Adrenal gland (tissue), 12 donors: ENCODE data around the gene ROS1. TPM values are rescaled to one million over a fixed set of nuclear protein-coding genes. Genes with fewer than 3 reads are reported as not detected.

ENCODE experiments used
- DNase-seq, 7 donors: peaks; one replicate each; pipeline ENCODE4 v3.0.0-alpha.2; 2019 to 2020
- H3K27ac ChIP-seq, 5 donors: fragments of 200-600 bp; sonication (generic) in 4 of 5; 1 replicate in 3 of 5; 2 replicates in 2 of 5; pipeline versions ENCODE4 v1.5.1 to v1.8.0; 2016 to 2020; ENCODE audit warnings: mild to moderate bottlenecking in 1 of 5
- H3K27me3 ChIP-seq: fragments of 200-600 bp; 2 replicates; pipeline ENCODE4 v1.8.0; 2021
- H3K36me3 ChIP-seq, 2 donors: fragments of 200-600 bp; replicated peaks in 1 of 2; 1 replicate in 1 of 2; 2 replicates in 1 of 2; pipeline versions ENCODE4 v1.5.1 to v1.8.0; 2018 to 2022
- H3K4me1 ChIP-seq, 2 donors: fragments of 200-600 bp; replicated peaks in 1 of 2; 1 replicate in 1 of 2; 2 replicates in 1 of 2; pipeline versions ENCODE4 v1.5.1 to v1.8.0; 2018 to 2021
- H3K4me3 ChIP-seq, 4 donors: fragments of 200-600 bp; sonication (generic) in 3 of 4; one replicate each; pipeline ENCODE4 v1.5.1; 2016 to 2018
- H3K9me3 ChIP-seq, 3 donors: fragments of 200-600 bp; sonication (generic) in 1 of 3; replicated peaks in 1 of 3; 1 replicate in 2 of 3; 2 replicates in 1 of 3; pipeline versions ENCODE4 v1.5.1 to v1.8.0; 2016 to 2021
- CTCF ChIP-seq, 6 experiments: fragments of 450-650 bp in 4 of 6; fragments of 200-600 bp in 2 of 6; sonication (generic) in 1 of 6; IDR thresholded peaks; 1 replicate in 5 of 6; 2 replicates in 1 of 6; pipeline versions ENCODE4 v1.5.1 to v1.8.0; 2016 to 2021; ENCODE audit warnings: antibody characterized with exemption in 6 of 6, mild to moderate bottlenecking in 2 of 6, moderate library complexity in 1 of 6
- POLR2A ChIP-seq, 2 donors: fragments of 450-650 bp; IDR thresholded peaks; one replicate each; pipeline ENCODE4 v1.6.1; 2017; ENCODE audit warnings: antibody characterized with exemption in 2 of 2, mild to moderate bottlenecking in 2 of 2, moderate library complexity in 1 of 2
- WGBS, 4 donors: extraction: QIAGEN DNeasy Blood & Tissue Kit in 2 of 4; methylation state at CpG; one replicate each; pipeline versions ENCODE4 v1.1.5 to v1.1.7; 2013 to 2017; 5-methylcytosine and 5-hydroxymethylcytosine counted together
- intact Hi-C, 2 donors: fragments of 100-400 bp; cut with DNase I; formaldehyde crosslinking; loops; one replicate each; pipeline versions ENCODE4 v1.14.1 to v1.15.0; 2022 to 2023
- polyA plus RNA-seq, 3 donors: library from polyadenylated mRNA; stranded (reverse); fragments of 200-250 nt in 2 of 3; fragments of 350-450 nt in 1 of 3; fragmentation: Illumina TruSeq in 1 of 3; extraction: RNeasy Lipid Tissue Mini Kit (QIAGEN cat#74804) in 1 of 3; gene quantifications; one replicate each; pipeline ENCODE4 v1.2.3, GENCODE V29; 2013 to 2014
- total RNA-seq, 9 donors: library from RNA; depleted of rRNA in 4 of 9; stranded (reverse); fragments of >200 nt in 4 of 9; fragments of 120-200 nt in 1 of 9; fragmentation: NEBNext Ultra II Directional in 1 of 9; extraction: Animal tissue kit (Norgen Biotek cat#: 25700) in 1 of 9; gene quantifications; one replicate each; pipeline versions ENCODE4 v1.1.0 to v1.2.4, GENCODE V29; 2013 to 2023
- donor health status: healthy with polysubstance abuse.
- donor health status: Bipolar disorder and iron deficiency.
- donor health status: DM: yes; HTN: yes; CAD: no.
- donor health status: DM: no; HTN: no; CAD: no.
- donor health status: DM: no; HTN: no; CAD: no.
- donor health status: DM: yes; HTN: yes; CAD: no.

Gene ROS1
- total and polyA plus RNA-seq, 12 donors, result under 0.01 to 0.11 (median 0.08) TPM; not detected in 9

- DNase-seq, result no peak
- Histone ChIP-seq H3K36me3 (no peaks in the 10 kb centered on the region), H3K9me3 (no peaks in the 10 kb centered on the region), H3K27ac (no peak overlapping the region), H3K27me3 (no peaks in the 10 kb centered on the region), H3K4me3 (no peak overlapping the region), H3K4me1 (no peaks in the 10 kb centered on the region)
- 10 to 22% (median 14%) methylated on average over 4 of the region's 4 CpGs for WGBS, 4 donors
- TF ChIP-seq CTCF (IDR thresholded peaks at IDR 0.05) (no peak), POLR2A (IDR thresholded peaks at IDR 0.05) (no peak)
- intact Hi-C loops, result no loop called here
Observed at GRCh38 chr6:117396228-117396627, 29.5 kb downstream of the ROS1 start.

DNA sequence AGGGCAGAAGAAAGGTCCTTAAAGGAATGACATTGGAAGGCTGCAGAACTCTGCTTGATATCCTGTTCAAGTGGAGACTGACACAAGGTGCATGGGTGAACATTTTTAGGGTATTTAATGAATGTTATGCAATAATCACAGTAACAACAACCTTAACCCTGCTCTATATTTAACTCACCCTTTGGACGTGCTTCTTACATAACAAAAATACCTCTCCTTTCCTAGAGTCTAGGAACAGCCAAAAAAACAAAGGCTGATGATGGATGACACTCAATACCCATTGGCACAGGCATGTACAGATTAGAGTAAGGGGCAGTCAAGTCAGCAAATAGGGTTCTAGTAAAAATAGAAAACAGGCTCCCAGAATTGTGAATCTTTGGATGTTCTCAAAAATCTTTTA, 30.6 kb downstream of the ROS1 start:
- H3K27ac ChIP-seq, result no peak overlapping the region
- no peak for DNase-seq
- intact Hi-C loops, result no loop called here
- TF ChIP-seq POLR2A (IDR thresholded peaks at IDR 0.05), result no peak
- TF ChIP-seq CTCF (IDR thresholded peaks at IDR 0.05), result no peak
- no peaks in the 10 kb centered on the region for H3K4me1 ChIP-seq
- H3K9me3 ChIP-seq, result no peaks in the 10 kb centered on the region
- 3 to 12% (median 7%) methylated on average over 1 of the region's 1 CpG for whole genome bisulfite sequencing, 4 donors
- H3K27me3 ChIP-seq, result no peaks in the 10 kb centered on the region
- no peaks in the 10 kb centered on the region for H3K36me3 ChIP-seq
- H3K4me3 ChIP-seq, result no peak overlapping the region

GRCh38 chr6:117393045-117393444, 32.7 kb downstream of the ROS1 start:
- no peak for DNase-seq
- Histone ChIP-seq H3K36me3 (no peaks in the 10 kb centered on the region), H3K27ac (no peak overlapping the region), H3K27me3 (no peaks in the 10 kb centered on the region), H3K4me1 (no peaks in the 10 kb centered on the region), H3K9me3 (no peaks in the 10 kb centered on the region), H3K4me3 (no peak overlapping the region)
- intact Hi-C loops, result no loop called here
- TF ChIP-seq CTCF (IDR thresholded peaks at IDR 0.05), result no peak
- no peak for TF ChIP-seq POLR2A (IDR thresholded peaks at IDR 0.05)
- 69 to 84% (median 78%) methylated on average over 2 of the region's 2 CpGs for WGBS, 4 donors

- WGBS, 4 donors, result 80 to 88% (median 82%) methylated on average over 3 of the region's 3 CpGs
- H3K36me3 ChIP-seq, result no peaks in the 10 kb centered on the region
- no peak for TF ChIP-seq POLR2A (IDR thresholded peaks at IDR 0.05)
- TF ChIP-seq CTCF (IDR thresholded peaks at IDR 0.05), result no peak
Observed at GRCh38 chr6:117391874-117392583, 33.7 kb downstream of the ROS1 start.

More at GRCh38 chr6:117391874-117392583, 33.7 kb downstream of the ROS1 start:
- H3K4me1 ChIP-seq, result no peaks in the 10 kb centered on the region
- H3K27ac ChIP-seq, result no peak overlapping the region
- H3K27me3 ChIP-seq, result no peaks in the 10 kb centered on the region
- H3K9me3 ChIP-seq, result no peaks in the 10 kb centered on the region
- no peak for DNase-seq
- intact Hi-C loops, result no loop called here
- no peak overlapping the region for H3K4me3 ChIP-seq
